HFF-Myc (cell line): Measurements from ENCODE around the gene MAPRE2.

Experiments
- DNase-seq: peaks from one replicate; pipeline ENCODE4 v3.0.0-alpha.2; 2011; ENCODE audit warnings: low read depth; ENCODE audit errors: extremely low read depth
- H3K4me3 ChIP-seq: replicated peaks from 2 replicates; pipeline ENCODE4 v1.5.1; 2011; ENCODE audit warnings: low read depth, mild to moderate bottlenecking, control low read depth, low read length
- CTCF ChIP-seq: IDR thresholded peaks from 2 replicates; pipeline ENCODE4 v1.5.1; 2012; ENCODE audit warnings: mild to moderate bottlenecking, low read depth, low read length, control low read depth; ENCODE audit errors: missing control alignments

MAPRE2 gene

GRCh38 chr18:35030277-35030989, 10.8 kb upstream of the MAPRE2 start:
- no peak for DNase-seq
- no peak overlapping the region for H3K4me3 ChIP-seq

GRCh38 chr18:35032113-35032512, 9.1 kb upstream of the MAPRE2 start:
- no peak for DNase-seq
- no peak for TF ChIP-seq CTCF
- no peak overlapping the region for H3K4me3 ChIP-seq

More at GRCh38 chr18:35030277-35030989, 10.8 kb upstream of the MAPRE2 start:
- TF ChIP-seq CTCF: no peak

- no peak for DNase-seq
- no peak for TF ChIP-seq CTCF
- no peak overlapping the region for H3K4me3 ChIP-seq
Measured at GRCh38 chr18:35038029-35038428, 3.2 kb upstream of the MAPRE2 start.

GRCh38 chr18:35038881-35039491, 2.2 kb upstream of the MAPRE2 start:
- H3K4me3 ChIP-seq: no peak overlapping the region
- TF ChIP-seq CTCF: no peak
- no peak for DNase-seq

GRCh38 chr18:35040638-35040987, 600 bp upstream of the MAPRE2 start:
- peak overlapping the region; percentile 93 for H3K4me3 ChIP-seq
- no peak for TF ChIP-seq CTCF
- DNase-seq: no peak

GRCh38 chr18:35041815-35042387, 688 bp downstream of the MAPRE2 start:
- TF ChIP-seq CTCF: no peak
- peak overlapping the region; percentile 93 for H3K4me3 ChIP-seq
- DNase-seq: no peak
